NCI-H2171 treated with DMSO at 0.1 percent for 48 hours (cell line): ENCODE measurements around the gene NTRK1.

Source experiments
- DNase-seq: peaks from one replicate; lab custom pipeline; 2025; lab: John Stamatoyannopoulos, UW

NTRK1 gene

DNA sequence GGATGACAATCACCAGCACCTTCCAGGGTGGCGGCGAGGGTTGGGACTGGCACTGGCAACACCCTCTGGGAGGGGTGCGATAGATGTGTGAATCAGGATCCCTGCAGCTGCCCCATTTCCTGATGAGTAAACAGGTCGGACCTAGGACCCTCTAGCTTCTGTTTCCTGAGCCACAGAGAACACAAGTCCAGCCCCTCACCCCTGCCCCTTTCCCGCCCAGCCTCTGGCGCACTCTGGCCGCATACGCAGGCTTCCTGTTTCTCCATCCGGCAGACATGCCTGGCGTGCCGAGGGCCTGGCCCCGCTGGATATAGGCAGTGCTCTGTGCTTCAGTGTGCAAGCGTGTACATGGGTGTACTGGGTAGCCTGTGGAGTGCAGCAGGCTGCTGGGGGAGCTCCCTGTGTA is 37.5 kb downstream of the NTRK1 start:
- no peak for DNase-seq

DNA sequence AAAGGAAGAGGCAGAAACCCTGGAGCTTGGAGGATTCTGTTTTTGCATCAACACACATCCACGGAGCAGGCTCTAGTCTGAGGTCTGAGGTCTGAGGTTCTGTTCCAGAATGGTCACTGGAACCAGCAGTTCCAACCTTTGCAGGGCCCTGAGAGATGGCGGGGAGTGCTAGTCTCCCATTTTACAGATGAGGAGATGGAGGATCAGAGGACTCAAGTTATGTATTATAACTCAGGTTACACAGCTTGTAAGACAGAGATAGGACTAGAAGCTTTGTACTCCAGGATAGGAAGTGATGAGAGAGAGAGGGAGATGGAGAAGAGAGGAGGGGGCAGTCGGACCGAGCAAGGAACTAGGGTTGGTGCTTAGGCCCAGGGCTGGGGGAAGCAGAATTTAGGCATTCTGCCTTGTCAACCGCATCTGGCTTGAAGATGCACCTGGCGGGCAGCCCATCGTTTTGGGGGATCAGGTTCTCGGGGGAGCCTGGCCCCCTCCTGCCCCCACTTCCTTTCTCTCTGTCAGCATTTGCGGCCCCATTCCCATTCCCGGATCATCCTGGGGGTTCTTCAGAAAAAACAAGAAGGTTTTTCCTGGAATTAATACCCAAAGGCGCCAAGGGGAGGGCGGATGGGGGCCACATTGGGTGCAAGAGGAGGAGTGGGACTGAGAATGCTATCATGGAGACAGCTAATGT is 38.5 kb downstream of the NTRK1 start:
- DNase-seq: no peak

DNA sequence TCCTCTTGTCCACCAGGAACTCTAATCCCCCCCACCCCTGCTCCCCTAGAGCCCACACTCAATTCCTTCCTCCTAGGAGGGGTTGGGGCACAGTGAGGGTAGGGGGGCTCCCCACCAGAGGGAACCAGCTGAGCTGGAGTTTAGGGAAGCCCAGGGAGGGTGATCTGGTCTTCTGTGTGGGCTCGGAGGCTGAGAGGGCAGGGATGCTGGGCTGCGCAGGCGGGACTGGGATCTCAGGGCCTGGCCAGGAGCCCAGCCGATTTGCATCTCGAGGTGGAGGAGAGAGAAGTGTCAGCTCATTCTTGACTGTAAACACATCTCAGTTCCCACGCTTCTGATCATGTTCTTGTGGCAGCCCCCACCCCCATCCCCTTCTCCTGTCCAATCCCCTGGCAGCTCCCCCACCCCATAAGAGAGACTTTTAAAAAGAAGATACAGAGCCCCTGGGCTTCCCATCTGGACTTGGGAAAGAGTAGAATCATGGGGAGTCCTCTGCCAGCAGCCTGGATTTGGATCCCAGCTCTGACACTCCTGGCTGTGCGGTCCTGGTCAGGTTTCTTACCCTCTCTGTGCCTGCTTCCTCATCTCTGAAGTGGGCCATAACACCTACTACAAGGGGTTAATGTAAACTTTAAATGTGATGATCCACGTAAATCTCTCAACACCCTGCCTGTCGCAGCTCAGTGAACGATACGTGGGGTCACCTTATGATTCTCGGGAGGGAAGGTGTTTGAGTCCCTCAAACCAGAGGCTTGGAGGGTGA is 39.5 kb downstream of the NTRK1 start:
- DNase-seq: no peak

DNA sequence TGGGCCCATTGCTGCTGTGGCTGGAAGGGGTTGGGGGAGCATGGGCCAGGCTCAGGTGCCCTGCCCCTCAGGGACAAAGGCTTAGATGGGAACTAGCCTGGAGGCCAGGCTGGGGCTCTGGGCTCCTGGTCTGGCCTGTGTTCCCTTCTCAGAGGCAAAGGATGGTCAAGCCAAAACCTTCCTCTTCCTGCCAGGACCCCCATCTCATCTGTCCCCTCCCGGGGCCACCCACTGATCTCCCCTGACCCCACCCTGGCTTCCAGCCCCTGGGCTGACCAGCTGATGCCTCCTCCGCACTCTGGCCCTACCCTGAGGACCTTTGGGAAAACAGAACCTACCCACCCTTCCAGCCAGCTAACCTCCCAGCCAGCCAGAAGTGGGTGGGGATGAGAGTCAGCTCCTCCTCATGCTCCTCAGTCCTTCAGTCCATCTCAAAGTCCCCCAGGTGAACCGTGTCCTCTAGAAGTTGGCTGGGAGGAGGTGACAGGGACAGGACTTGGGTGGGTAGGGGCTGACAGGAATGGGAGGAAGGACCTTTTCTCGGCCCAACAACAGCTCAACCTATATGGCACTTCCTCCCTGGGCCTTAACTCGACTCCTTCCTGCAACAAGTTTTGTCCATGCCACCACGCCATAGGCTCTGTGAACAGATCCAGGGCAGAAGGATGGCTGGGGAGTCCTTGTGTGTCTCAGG is 40.4 kb downstream of the NTRK1 start:
- no peak for DNase-seq

DNA sequence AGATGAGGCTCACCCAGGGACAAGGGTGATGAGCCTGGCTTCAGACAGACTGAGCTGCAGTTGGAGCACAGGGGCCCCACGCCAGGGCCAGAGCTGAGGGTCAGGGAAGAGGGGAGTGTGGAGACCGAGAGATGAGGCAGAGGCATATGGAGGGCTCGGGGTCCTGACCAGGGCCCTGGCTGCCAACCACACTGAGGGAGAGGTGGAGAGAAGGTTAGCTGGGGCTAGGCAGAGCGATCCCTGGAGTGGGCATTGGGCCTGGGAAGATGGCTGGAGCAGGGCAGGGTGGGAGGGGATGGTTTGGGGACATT is 40.9 kb downstream of the NTRK1 start:
- DNase-seq: no peak

DNA sequence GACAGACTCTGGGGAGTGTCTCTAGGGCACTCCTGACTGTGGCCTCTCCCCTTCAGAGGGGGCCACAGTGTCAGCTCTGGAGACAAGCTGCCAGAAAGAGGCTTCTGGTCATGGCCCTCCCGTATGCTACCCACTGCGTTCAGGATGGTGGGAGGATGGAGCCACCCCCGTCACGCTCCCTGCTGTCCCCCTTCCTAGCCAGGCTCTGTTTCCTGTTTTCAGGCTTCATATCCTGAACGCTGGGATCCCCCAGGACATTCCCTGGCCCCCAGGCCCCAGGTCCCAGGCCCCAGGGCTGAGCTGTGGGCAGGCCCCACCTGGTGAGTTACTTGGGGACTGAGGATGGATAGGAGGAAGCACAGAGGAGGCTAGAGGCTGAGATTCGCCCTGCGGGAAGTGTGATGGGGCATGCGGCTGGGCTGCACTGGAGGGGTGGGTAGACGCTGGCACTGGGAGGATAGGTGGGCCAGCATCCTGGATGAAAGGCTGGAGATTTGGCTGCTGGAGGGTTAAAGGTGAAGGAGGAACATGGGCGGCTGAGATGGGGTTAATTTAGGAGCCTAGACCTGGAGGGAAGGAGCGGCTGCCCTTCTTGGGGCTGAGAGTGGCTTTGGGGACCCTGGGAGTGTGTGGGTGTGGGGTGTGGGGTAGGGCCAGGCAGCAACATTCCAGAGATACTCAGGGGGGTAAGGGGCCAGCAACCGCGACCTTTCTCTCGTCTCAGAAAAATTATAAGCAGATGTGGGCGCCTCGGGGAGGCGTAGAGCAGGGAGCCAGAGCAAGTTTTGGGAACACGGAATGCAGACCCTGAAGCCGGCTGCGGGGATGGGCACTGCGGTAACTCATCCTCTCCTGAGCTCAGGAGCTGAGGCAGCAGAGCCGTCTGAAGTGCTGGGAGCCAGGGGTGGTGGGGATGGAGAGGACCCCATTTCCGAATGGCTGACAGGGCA is 41.6 kb downstream of the NTRK1 start:
- no peak for DNase-seq

DNA sequence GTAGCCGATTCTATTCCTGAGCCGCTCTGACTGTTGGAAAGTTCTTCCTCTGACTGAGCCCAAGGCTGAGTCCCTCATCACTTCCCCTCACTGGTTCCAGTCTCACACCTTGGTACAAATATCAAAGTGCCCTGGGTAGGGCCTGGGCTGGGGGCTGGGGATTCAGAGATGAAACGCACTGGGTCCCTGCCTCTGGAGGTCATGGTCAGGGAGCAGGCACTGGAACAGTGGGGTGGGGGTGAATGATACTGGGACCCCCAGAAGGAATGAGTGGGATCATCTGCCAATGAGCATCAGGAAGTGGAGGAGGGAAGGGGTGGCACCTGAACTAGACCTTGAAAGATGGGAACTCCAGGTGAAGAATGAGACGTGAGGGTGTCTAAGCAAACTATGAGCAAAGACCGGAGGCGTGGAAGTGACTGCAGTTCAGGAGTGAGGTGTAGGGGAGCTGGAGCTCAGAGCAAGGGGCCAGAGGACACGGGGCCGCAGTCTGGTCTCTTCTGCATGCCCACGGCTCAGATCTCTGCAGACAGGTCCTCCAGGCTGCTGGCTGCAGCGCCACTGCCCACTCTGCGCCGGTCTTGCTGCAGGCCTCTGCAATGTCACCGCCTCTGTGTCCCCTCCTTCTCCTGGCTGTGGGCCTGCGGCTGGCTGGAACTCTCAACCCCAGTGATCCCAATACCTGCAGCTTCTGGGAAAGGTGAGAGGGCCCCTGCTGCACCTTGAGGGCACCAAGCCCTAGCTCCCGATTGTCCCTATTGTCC is 42.8 kb downstream of the NTRK1 start:
- no peak for DNase-seq

DNA sequence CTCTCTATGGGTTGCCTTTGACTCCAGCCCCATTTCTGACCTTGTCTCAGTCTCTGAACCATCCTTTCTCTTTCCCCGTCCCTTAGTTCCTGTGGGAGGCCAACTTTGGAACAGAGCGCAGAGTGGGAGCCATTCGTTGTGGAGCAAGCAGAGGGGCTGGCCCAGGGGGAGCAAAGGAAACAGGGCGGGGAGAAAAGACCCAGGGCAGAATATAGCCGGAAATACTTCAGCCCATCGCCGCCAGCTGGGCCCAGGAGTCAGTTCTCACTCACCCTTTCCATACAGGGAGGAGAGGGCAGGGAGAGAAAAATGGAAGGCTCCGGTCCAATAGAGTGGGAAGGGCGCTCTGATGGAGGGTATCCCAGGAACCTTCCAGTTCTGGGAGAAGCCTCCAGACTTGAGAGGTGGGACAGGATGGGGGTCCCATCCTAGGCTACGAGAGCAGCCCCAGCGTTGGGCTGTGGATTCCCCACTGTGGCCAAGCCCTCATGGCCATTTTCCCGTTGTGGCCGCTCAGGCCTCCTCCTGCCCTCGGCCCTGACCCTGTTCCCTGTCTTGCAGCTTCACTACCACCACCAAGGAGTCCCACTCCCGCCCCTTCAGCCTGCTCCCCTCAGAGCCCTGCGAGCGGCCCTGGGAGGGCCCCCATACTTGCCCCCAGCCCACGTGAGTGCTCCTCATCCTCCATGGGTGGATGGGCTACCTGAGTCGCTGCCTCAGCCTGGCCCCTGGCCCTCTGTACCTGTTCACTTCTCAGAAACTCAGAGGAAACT is 43.7 kb downstream of the NTRK1 start:
- DNase-seq: no peak

DNA sequence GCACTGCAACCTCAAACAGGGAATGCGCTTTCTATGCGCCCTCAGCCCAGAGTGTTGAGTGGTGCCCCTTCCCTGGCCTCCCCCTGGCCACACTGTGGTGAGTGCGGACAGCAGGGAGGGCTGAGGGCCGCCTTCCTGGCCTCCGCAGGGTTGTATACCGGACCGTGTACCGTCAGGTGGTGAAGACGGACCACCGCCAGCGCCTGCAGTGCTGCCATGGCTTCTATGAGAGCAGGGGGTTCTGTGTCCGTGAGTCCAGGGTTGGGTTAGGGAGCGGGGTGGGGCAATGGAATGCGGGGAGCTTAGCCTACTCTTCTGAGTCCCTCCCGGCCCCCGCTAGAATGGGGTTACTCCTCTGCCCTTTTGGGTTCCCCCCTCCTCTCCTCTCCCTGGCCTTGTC is 44.5 kb downstream of the NTRK1 start:
- no peak for DNase-seq

DNA sequence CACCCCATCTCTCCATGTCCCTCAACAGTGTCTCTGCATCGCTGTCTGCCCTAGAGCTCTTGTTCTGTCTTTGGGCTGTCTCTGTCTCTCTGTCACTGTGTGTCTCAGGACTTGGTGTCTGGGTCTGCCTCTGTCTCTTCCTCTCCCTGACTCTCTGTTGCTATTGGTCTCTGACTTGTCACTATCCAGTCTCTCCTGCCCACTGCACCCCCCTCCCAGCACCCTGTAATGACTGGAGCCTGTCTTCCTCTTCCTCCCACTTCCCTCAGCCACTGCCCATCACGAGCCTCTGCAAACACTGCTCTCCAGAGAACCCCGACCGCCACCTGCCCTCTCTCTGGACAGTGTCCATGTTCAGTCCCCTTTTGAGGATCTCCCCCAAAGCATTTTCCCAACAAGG is 45.0 kb downstream of the NTRK1 start:
- DNase-seq: no peak

DNA sequence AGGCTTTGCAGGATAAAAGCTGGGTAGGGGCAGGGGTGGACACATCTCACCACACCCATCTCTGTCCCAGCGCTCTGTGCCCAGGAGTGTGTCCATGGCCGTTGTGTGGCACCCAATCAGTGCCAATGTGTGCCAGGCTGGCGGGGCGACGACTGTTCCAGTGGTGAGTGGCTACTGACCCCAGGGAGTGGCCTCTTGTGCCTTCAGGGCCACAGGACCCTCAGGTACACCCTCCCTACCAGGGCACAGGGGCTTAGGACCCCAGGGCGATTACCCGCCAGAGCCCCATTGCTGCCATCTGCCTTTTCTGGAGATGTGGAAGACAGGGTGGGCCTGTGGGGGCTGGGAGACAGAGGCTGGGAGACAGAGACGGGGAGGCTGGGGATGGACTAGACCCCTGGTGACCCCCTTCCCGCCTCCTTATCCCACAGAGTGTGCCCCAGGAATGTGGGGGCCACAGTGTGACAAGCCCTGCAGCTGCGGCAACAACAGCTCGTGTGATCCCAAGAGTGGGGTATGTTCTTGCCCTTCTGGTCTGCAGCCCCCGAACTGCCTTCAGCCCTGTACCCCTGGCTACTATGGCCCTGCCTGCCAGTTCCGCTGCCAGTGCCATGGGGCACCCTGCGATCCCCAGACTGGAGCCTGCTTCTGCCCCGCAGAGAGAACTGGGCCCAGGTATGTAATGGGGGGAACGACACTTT is 45.7 kb downstream of the NTRK1 start:
- DNase-seq: no peak

DNA sequence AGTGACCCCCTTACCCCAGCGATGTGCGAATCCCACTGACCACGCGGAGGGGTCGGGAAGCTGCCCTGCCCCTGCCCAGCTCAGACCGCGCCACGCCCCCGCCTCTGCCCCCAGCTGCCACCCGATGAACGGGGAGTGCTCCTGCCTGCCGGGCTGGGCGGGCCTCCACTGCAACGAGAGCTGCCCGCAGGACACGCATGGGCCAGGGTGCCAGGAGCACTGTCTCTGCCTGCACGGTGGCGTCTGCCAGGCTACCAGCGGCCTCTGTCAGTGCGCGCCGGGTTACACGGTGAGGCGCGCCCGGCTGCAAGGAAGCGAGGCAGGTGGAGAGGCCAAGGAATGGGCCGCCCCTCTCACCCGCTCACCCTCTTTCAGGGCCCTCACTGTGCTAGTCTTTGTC is 47.9 kb downstream of the NTRK1 start:
- no peak for DNase-seq

DNA sequence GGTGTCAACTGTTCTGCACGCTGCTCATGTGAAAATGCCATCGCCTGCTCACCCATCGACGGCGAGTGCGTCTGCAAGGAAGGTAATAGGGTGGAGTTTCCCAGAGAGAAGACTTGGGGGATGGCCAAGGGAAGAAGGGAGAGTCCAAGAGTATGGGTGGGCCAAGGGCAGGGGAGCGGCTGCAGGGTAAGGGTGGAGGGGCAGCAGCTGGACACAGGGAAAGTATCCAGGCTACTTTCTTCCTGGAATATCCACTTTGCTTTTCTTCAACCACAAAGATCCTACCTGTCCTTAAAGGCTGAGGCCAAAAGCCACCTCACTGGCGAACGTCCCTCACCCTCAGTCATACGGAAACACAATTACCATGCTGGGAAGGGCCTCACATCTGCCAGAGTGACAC is 48.3 kb downstream of the NTRK1 start:
- no peak for DNase-seq

DNA sequence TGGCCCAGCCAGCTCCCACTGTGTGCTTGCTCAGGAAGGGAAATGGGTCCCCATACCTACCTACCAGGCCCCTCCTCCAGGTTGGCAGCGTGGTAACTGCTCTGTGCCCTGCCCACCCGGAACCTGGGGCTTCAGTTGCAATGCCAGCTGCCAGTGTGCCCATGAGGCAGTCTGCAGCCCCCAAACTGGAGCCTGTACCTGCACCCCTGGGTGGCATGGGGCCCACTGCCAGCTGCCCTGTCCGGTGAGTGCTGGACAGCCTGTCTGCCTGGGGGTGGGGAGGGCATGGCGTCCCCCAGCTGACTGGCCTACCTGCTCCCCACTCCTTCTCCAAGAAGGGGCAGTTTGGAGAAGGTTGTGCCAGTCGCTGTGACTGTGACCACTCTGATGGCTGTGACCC is 49.0 kb downstream of the NTRK1 start:
- DNase-seq: no peak

DNA sequence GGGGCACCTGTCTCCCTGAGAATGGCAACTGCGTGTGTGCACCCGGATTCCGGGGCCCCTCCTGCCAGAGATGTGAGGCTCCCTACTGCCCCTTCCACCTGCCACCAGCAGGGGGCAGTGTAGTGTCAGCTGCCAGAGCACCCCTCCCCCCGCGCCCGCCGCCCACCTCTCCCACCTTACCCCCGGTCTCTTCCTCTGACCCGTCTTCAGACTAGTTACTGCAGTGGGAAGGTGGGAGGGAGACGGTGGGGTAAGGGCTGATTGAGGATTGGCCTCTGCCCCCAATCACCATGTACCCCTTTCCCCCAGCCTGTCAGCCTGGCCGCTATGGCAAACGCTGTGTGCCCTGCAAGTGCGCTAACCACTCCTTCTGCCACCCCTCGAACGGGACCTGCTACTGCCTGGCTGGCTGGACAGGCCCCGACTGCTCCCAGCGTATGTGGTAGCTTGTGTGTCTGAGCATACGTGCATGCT is 49.7 kb downstream of the NTRK1 start:
- no peak for DNase-seq

DNA sequence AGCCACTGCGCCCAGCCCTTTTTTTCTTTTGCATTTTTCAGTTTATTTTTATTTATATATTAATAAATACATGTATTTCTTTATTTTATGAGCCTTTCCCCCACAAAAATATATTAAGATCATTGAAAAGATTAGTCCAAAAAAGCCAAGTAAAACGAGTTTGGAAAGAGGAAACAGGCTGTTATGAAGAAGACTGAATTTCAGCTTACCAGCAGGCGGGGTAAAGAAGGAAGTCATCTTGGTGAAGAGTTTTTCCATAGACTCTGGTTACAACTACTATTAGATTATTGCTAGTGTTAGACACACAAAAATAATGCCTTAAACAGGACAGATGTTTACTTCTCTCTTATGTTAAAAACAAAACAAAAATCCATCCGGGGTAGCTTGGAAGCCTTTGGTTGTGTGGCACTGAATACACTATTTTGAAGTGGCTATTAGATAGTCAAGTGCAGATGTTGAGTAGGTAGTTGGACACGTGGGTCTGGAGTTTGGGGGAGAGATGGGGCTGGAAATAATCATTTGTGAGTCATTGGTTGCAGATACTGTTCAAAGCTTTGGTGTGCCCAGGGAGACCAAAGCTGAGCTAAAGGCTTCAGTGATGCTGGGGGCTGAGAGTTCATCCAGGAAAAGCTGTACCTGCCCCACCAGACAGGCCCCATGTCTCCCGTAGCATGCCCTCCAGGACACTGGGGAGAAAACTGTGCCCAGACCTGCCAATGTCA is 51.1 kb downstream of the NTRK1 start:
- no peak for DNase-seq

DNA sequence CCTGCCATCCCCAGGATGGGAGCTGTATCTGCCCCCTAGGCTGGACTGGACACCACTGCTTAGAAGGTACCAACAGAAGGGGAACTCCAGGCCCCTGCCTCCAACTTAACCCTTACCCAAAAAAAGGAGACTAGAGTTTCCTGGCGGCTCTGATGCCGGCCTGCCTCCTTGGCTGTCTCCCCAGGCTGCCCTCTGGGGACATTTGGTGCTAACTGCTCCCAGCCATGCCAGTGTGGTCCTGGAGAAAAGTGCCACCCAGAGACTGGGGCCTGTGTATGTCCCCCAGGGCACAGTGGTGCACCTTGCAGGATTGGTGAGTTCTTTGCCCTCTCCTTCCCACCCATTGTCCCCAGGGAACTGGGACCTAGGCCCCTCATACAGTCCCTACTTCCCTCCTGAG is 51.6 kb downstream of the NTRK1 start:
- DNase-seq: no peak

DNA sequence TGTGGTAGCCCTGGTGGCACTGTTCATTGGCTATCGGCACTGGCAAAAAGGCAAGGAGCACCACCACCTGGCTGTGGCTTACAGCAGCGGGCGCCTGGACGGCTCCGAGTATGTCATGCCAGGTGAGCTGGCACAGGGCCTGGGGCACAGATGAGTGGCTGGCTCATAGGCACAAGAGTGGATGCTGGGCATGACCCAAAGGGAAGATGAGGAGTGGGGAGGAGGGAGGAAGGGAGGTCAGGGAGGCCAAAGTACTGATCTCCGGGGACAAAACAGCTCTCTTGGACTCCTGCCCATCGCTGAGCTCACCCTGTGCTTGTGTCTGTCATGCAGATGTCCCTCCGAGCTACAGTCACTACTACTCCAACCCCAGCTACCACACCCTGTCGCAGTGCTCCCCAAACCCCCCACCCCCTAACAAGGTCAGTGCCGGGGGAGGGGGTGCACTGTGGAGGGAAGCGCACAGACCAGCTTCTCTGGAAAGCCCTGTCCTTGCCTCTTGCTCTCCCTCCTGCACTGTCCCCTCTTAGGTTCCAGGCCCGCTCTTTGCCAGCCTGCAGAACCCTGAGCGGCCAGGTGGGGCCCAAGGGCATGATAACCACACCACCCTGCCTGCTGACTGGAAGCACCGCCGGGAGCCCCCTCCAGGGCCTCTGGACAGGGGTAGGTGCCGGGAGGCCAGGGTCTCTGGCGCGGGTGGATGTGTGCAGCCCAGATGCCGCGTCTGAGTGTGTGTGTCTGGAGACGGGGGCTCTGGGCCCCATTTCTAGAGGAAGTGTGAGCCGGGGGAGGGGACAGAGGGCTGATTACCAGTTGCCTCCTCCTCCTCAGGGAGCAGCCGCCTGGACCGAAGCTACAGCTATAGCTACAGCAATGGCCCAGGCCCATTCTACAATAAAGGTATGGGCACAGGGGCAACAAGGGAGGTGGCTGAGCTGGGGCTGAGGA is 52.5 kb downstream of the NTRK1 start:
- no peak for DNase-seq
